Measurements from ENCODE around the gene RNFT2.

Gene RNFT2

GRCh38 chr12:116882742-116883141, 144.6 kb downstream of the RNFT2 start (continued):
- TF ChIP-seq, protein P1, sequence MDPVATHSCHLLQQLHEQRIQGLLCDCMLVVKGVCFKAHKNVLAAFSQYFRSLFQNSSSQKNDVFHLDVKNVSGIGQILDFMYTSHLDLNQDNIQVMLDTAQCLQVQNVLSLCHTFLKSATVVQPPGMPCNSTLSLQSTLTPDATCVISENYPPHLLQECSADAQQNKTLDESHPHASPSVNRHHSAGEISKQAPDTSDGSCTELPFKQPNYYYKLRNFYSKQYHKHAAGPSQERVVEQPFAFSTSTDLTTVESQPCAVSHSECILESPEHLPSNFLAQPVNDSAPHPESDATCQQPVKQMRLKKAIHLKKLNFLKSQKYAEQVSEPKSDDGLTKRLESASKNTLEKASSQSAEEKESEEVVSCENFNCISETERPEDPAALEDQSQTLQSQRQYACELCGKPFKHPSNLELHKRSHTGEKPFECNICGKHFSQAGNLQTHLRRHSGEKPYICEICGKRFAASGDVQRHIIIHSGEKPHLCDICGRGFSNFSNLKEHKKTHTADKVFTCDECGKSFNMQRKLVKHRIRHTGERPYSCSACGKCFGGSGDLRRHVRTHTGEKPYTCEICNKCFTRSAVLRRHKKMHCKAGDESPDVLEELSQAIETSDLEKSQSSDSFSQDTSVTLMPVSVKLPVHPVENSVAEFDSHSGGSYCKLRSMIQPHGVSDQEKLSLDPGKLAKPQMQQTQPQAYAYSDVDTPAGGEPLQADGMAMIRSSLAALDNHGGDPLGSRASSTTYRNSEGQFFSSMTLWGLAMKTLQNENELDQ (tag by site-specific recombination; IDR thresholded peaks at IDR 0.05; ENCODE audit: low read depth) = no peak
- TF ChIP-seq ZNF311 (tag by site-specific recombination; IDR thresholded peaks at IDR 0.05; ENCODE audit: borderline replicate concordance) (no peak), YY1 (tag by site-specific recombination; IDR thresholded peaks at IDR 0.05) (no peak), ZNF548 (tag by site-specific recombination; IDR thresholded peaks at IDR 0.05) (no peak), ZNF555 (tag by site-specific recombination; conservative IDR thresholded peaks at IDR 0.05) (no peak), ZNF571 (tag by site-specific recombination; IDR thresholded peaks at IDR 0.05) (no peak), ZNF529 (tag by site-specific recombination; IDR thresholded peaks at IDR 0.05; ENCODE audit: insufficient replicate concordance) (no peak), ZNF654 (tag by site-specific recombination; IDR thresholded peaks at IDR 0.05; ENCODE audit: low read depth) (peak; percentile 57), ZNF248 (tag by site-specific recombination; IDR thresholded peaks at IDR 0.05) (no peak), ZNF423 (tag by site-specific recombination; IDR thresholded peaks at IDR 0.05) (no peak), ZNF274 (IDR thresholded peaks at IDR 0.05; ENCODE audit: low read length) (no peak), ZNF274 (tag by site-specific recombination; IDR thresholded peaks at IDR 0.05; ENCODE audit: borderline replicate concordance) (no peak), CTCF (tag by site-specific recombination; IDR thresholded peaks at IDR 0.05) (peak; percentile 45; the same call in 1 of the 2 replicates), ZNF621 (tag by site-specific recombination; IDR thresholded peaks at IDR 0.05) (no peak), ZNF704 (tag by site-specific recombination; IDR thresholded peaks at IDR 0.05) (no peak), ZEB2 (tag by site-specific recombination; IDR thresholded peaks at IDR 0.05) (peak; percentile 12; the same call in 1 of the 2 replicates), ZXDB (tag by site-specific recombination; IDR thresholded peaks at IDR 0.05) (no peak), ZBTB21 (tag by site-specific recombination; IDR thresholded peaks at IDR 0.05) (no peak), ZNF140 (tag by site-specific recombination; IDR thresholded peaks at IDR 0.05) (no peak), SETDB1 (IDR thresholded peaks at IDR 0.05; ENCODE audit: insufficient read length, low read length) (no peak), ZNF707 (tag by site-specific recombination; IDR thresholded peaks at IDR 0.05) (no peak), ZFP41 (tag by site-specific recombination; IDR thresholded peaks at IDR 0.05; ENCODE audit: borderline replicate concordance) (no peak), IKZF3 (tag by site-specific recombination; IDR thresholded peaks at IDR 0.05) (peak; percentile 74), ZNF324 (tag by site-specific recombination; IDR thresholded peaks at IDR 0.05) (no peak)
- TF ChIP-seq, protein P2, sequence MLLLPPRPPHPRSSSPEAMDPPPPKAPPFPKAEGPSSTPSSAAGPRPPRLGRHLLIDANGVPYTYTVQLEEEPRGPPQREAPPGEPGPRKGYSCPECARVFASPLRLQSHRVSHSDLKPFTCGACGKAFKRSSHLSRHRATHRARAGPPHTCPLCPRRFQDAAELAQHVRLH (tag by site-specific recombination; IDR thresholded peaks at IDR 0.05) = no peak
